ENCODE results near the gene ZBTB24.

DNA sequence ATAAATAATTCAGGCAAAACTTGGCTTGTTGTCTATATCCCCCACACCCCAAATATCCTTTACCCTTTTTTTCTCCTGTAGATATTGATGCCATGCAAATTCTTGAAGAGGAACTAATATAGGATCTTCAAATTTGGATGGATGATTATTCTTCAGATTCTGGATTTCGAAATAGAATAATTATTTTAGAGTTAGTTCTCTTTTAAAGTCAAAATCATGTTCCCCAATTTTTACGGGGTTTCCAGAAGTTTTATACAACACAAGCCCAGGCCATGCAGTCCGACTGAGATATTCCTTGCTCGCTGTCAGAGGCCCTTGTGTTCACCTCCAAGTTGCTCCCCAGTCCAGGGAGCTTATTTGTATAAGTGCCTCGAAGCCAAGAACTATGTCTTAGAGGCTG lies 47.0 kb downstream of the ZBTB24 start:
- TF ChIP-seq EZH2 (IDR thresholded peaks at IDR 0.05) (no peak), POLR2AphosphoS5 (IDR thresholded peaks at IDR 0.05; ENCODE audit: borderline replicate concordance, low read depth, low read length) (no peak)
